CD8-positive, alpha-beta memory T cell (primary cell): Measurements from ENCODE around the gene GSTT2B. TPM values are rescaled to one million over a fixed set of nuclear protein-coding genes. Genes with fewer than 3 reads are reported as not detected.
"Not testable (repeated sequence)": the region's sequence is repeated elsewhere in the genome, so short reads cannot be mapped to it uniquely, and the experiment has no call there.

Experiments
- CTCF ChIA-PET: fragments of 350-600 bp; sonication (Branson Sonifier 250); formaldehyde crosslinking; loops from one replicate; lab custom pipeline; 2021; ENCODE audit warnings: antibody characterized with exemption; lab: Charles Lee
- POLR2A ChIA-PET: fragments of 350-600 bp; sonication (Branson Sonifier 250); formaldehyde crosslinking; loops from one replicate; lab custom pipeline; 2021; ENCODE audit warnings: antibody characterized with exemption; lab: Charles Lee
- DNase-seq, 5 donors: peaks; one replicate each; pipeline versions ENCODE4 v3.0.0 to v3.0.0-alpha.2; 2020 to 2022; ENCODE audit warnings: mixed read lengths in 1 of 5
- H3K27ac ChIP-seq: one replicate; pipeline ENCODE4 v1.7.0; 2013; ENCODE audit warnings: low read depth, mild to moderate bottlenecking, low read length, moderate library complexity
- H3K27me3 ChIP-seq: 2 replicates; pipeline ENCODE4 v1.7.0; 2013; ENCODE audit warnings: low read length, mild to moderate bottlenecking; ENCODE audit not compliant: insufficient read depth, poor library complexity, severe bottlenecking
- H3K36me3 ChIP-seq: 2 replicates; pipeline ENCODE4 v1.7.0; 2013; ENCODE audit warnings: mild to moderate bottlenecking, low read length, moderate library complexity; ENCODE audit not compliant: insufficient read depth
- H3K4me1 ChIP-seq: 2 replicates; pipeline ENCODE4 v1.7.0; 2013; ENCODE audit warnings: mild to moderate bottlenecking, low read length, moderate library complexity; ENCODE audit not compliant: insufficient read depth
- H3K4me3 ChIP-seq: 2 replicates; pipeline ENCODE4 v1.7.0; 2013; ENCODE audit warnings: mild to moderate bottlenecking, low read length
- H3K9me3 ChIP-seq: 2 replicates; pipeline ENCODE4 v1.7.0; 2013; ENCODE audit warnings: mild to moderate bottlenecking, low read length
- H3K27ac Mint-ChIP-seq, 8 donors: one replicate each; pipeline ENCODE4 v1.8.0; 2020 to 2021; ENCODE audit warnings: mixed read lengths in 8 of 8, mild to moderate bottlenecking in 6 of 8, inconsistent platforms in 3 of 8, moderate library complexity in 3 of 8
- H3K27me3 Mint-ChIP-seq, 2 donors: one replicate each; pipeline ENCODE4 v1.8.0; 2020 to 2021; ENCODE audit warnings: mixed read lengths in 2 of 2, mild to moderate bottlenecking in 1 of 2, moderate library complexity in 1 of 2
- H3K36me3 Mint-ChIP-seq, 3 donors: one replicate each; pipeline ENCODE4 v1.8.0; 2020 to 2021; ENCODE audit warnings: mixed read lengths in 3 of 3, inconsistent platforms in 1 of 3, mild to moderate bottlenecking in 1 of 3
- H3K4me1 Mint-ChIP-seq, 3 donors: one replicate each; pipeline ENCODE4 v1.8.0; 2020 to 2021; ENCODE audit warnings: mixed read lengths in 3 of 3, inconsistent platforms in 1 of 3, mild to moderate bottlenecking in 1 of 3
- H3K4me3 Mint-ChIP-seq, 7 donors: one replicate each; pipeline ENCODE4 v1.8.0; 2020 to 2021; ENCODE audit warnings: mixed read lengths in 7 of 7, mild to moderate bottlenecking in 6 of 7, moderate library complexity in 4 of 7, inconsistent platforms in 2 of 7
- H3K9me3 Mint-ChIP-seq, 5 donors: one replicate each; pipeline ENCODE4 v1.8.0; 2020 to 2022; ENCODE audit warnings: mixed read lengths in 5 of 5, mild to moderate bottlenecking in 3 of 5, moderate library complexity in 2 of 5, inconsistent platforms in 1 of 5
- polyA plus RNA-seq: library from polyadenylated mRNA; unstranded; fragments of 300-500 nt; fragmentation: Illumina TruSeq; gene quantifications from one replicate; pipeline ENCODE4 v1.2.3, GENCODE V29; 2021
- total RNA-seq, 2 experiments: library from RNA; stranded (reverse); gene quantifications; one replicate each; pipeline ENCODE4 v1.2.3, GENCODE V29; 2021

GSTT2B gene
- total and polyA plus RNA-seq, 3 experiments from 2014 or later = not detected

DNA sequence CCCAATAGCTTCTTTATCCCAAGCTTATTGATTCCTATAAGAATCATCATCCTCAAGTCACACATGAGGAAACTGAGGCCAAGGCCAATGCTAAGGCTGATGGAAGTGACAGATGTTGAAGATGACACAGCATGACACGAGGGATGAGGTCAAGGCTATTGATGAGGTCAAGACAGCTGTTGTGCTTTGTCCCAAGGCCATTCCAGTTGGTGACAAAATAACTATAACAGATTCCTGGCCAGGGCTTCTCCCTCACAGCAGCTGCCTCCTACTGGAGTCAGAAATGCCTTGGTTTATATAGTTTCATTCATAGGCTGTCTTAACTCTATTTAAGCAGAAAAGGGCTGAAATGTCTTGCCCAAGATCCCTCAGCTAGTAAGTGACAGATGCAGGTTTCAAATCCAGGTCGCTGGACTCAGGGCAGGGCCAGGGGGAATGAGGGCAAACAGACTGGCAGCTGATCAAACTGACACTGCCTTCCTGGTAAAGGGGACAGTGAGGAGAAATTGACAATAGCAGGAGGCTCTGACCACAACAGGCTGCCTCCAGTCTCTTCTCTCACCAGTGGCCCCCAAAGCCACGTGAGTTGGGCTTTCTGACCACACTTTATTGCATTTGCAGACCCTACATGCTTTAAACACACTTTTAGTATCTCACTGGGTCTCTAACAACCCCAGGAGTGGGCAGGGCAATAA lies 50.4 kb downstream of the GSTT2B start:
- H3K36me3 Mint-ChIP-seq = peaks cover 0 to 2% (median 0%) of the 10 kb centered on the region in 3 donors
- H3K36me3 ChIP-seq = no peaks in the 10 kb centered on the region
- H3K4me1 ChIP-seq = peaks cover 6% of the 10 kb centered on the region
- DNase-seq = no peak
- no peak overlapping the region for H3K27ac ChIP-seq
- H3K27me3 Mint-ChIP-seq = peaks cover 0 to 5% of the 10 kb centered on the region in 2 donors
- ChIA-PET POLR2A (interaction anchor here (0.7 kb wide), 1 partner anchor 193 kb away, joined by 3 read pairs; no protein-coding TSS in a partner anchor), CTCF (interaction anchor here (4.6 kb wide), 1 partner anchor 17 kb away, joined by 21 read pairs; the partner anchor contains the start of gene MIF)
- H3K27ac Mint-ChIP-seq = no peak overlapping the region
- no peaks in the 10 kb centered on the region for H3K9me3 Mint-ChIP-seq
- no peaks in the 10 kb centered on the region for H3K9me3 ChIP-seq
- H3K4me1 Mint-ChIP-seq = peaks cover 13 to 16% (median 15%) of the 10 kb centered on the region in 3 donors
- no peaks in the 10 kb centered on the region for H3K27me3 ChIP-seq
- peak overlapping the region in 1 of 7 donors; percentile 6 for H3K4me3 Mint-ChIP-seq
- H3K4me3 ChIP-seq = no peak overlapping the region

- Mint-ChIP-seq H3K27ac (no peak overlapping the region), H3K36me3 (peaks cover 0 to 2% (median 0%) of the 10 kb centered on the region in 3 donors), H3K4me1 (peaks cover 10 to 15% (median 12%) of the 10 kb centered on the region in 3 donors), H3K4me3 (no peak overlapping the region), H3K9me3 (no peaks in the 10 kb centered on the region), H3K27me3 (peaks cover 0 to 5% of the 10 kb centered on the region in 2 donors)
- H3K36me3 ChIP-seq = no peaks in the 10 kb centered on the region
- no peak for DNase-seq
- no peaks in the 10 kb centered on the region for H3K9me3 ChIP-seq
- H3K4me1 ChIP-seq = peaks cover 6% of the 10 kb centered on the region
- H3K27me3 ChIP-seq = no peaks in the 10 kb centered on the region
- no peak overlapping the region for H3K4me3 ChIP-seq
- ChIA-PET CTCF (interaction anchor here (4.6 kb wide), 1 partner anchor 16 kb away, joined by 21 read pairs; the partner anchor contains the start of gene MIF), POLR2A (interaction anchor here (0.5 kb wide), 1 partner anchor 160 kb away, joined by 3 read pairs; no protein-coding TSS in a partner anchor)
- H3K27ac ChIP-seq = no peak overlapping the region
Measured at GRCh38 chr22:23909296-23909898, 51.6 kb downstream of the GSTT2B start.

- no peaks in the 10 kb centered on the region for H3K27me3 ChIP-seq
- H3K27ac Mint-ChIP-seq = peak overlapping the region in 1 of 8 donors; percentile 34
- peaks cover 0 to under 1% (median 0%) of the 10 kb centered on the region in 3 donors for H3K36me3 Mint-ChIP-seq
- POLR2A ChIA-PET = no interaction called here
- CTCF ChIA-PET = interaction anchor here (1.0 to 4.6 kb wide), 2 partner anchors 15 to 59 kb away, joined by 3 to 21 read pairs; partner anchors contain the start of gene MIF
- H3K9me3 ChIP-seq = no peaks in the 10 kb centered on the region
- H3K4me3 Mint-ChIP-seq = no peak overlapping the region
- no peaks in the 10 kb centered on the region for H3K36me3 ChIP-seq
- H3K27ac ChIP-seq = no peak overlapping the region
- peaks cover 6% of the 10 kb centered on the region for H3K4me1 ChIP-seq
- H3K27me3 Mint-ChIP-seq = peaks cover 0 to 5% of the 10 kb centered on the region in 2 donors
- no peak overlapping the region for H3K4me3 ChIP-seq
- H3K9me3 Mint-ChIP-seq = no peaks in the 10 kb centered on the region
- DNase-seq = no peak
- peaks cover 7 to 9% (median 8%) of the 10 kb centered on the region in 3 donors for H3K4me1 Mint-ChIP-seq
Measured at GRCh38 chr22:23908587-23909205, 52.3 kb downstream of the GSTT2B start.

DNA sequence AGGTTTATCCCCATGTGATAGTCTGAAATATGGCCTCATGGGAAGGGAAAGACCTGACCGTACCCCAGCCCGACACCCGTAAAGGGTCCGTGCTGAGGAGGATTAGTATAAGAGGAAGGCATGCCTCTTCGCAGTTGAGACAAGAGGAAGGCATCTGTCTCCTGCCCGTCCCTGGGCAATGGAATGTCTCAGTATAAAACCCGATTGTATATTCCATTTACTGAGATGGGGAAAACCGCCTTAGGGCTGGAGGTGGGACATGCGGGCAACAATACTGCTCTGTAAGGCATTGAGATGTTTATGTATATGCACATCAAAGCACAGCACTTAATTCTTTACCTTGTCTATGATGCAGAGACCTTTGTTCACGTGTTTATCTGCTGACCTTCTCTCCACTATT lies 53.6 kb downstream of the GSTT2B start:
- H3K9me3 ChIP-seq, H3K27ac Mint-ChIP-seq, H3K27me3 ChIP-seq, H3K27ac ChIP-seq, H3K36me3 Mint-ChIP-seq, POLR2A ChIA-PET, H3K4me3 Mint-ChIP-seq, H3K4me1 ChIP-seq, DNase-seq, H3K27me3 Mint-ChIP-seq, H3K9me3 Mint-ChIP-seq, H3K4me1 Mint-ChIP-seq, H3K36me3 ChIP-seq, H3K4me3 ChIP-seq: not testable (repeated sequence)
- CTCF ChIA-PET = interaction anchor here (4.6 kb wide), 1 partner anchor 14 kb away, joined by 21 read pairs; the partner anchor contains the start of gene MIF

Other genes starting within 250 kb of the GSTT2B start
- gene ZNF70, start 210.1 kb downstream of the GSTT2B start, total RNA-seq = 1 to 10 TPM; 3.4 to 3.7 TPM
- gene ZNF70, start 210.1 kb downstream of the GSTT2B start, polyA plus RNA-seq = 0.35 TPM
- not detected for gene VPREB3, start 206.8 kb downstream of the GSTT2B start, total RNA-seq
- not detected for gene VPREB3, start 206.8 kb downstream of the GSTT2B start, polyA plus RNA-seq
- under 1 TPM; 0.81 to 0.93 TPM for gene C22orf15, start 198.2 kb downstream of the GSTT2B start, total RNA-seq
- 0.75 TPM for gene C22orf15, start 198.2 kb downstream of the GSTT2B start, polyA plus RNA-seq
- gene CHCHD10, start 193.2 kb downstream of the GSTT2B start, total RNA-seq = 100 to 1,000 TPM; 172 to 186 TPM
- gene CHCHD10, start 193.2 kb downstream of the GSTT2B start, polyA plus RNA-seq = 34.0 TPM
- 1 to 10 TPM in 1 of 2 experiments, under 1 TPM in 1; 0.90 to 1.6 TPM for gene MMP11, start 188.3 kb downstream of the GSTT2B start, total RNA-seq
- gene MMP11, start 188.3 kb downstream of the GSTT2B start, polyA plus RNA-seq = 1.9 TPM
- 100 to 1,000 TPM; 113 to 120 TPM for gene SMARCB1, start 174.2 kb downstream of the GSTT2B start, total RNA-seq
- 40.4 TPM for gene SMARCB1, start 174.2 kb downstream of the GSTT2B start, polyA plus RNA-seq
- gene DERL3, start 122.2 kb downstream of the GSTT2B start, total RNA-seq = 1 to 10 TPM; 5.4 to 5.8 TPM
- 0.28 TPM for gene DERL3, start 122.2 kb downstream of the GSTT2B start, polyA plus RNA-seq
- 1 to 10 TPM; 7.1 to 9.0 TPM for gene SLC2A11, start 103.3 kb downstream of the GSTT2B start, total RNA-seq
- gene SLC2A11, start 103.3 kb downstream of the GSTT2B start, polyA plus RNA-seq = 5.2 TPM
- 100 to 1,000 TPM; 804 to 830 TPM for gene MIF, start 66.8 kb downstream of the GSTT2B start, total RNA-seq
- 1,220 TPM for gene MIF, start 66.8 kb downstream of the GSTT2B start, polyA plus RNA-seq
- gene DDTL, start 5.7 kb upstream of the GSTT2B start, total RNA-seq = not detected
- gene DDTL, start 5.7 kb upstream of the GSTT2B start, polyA plus RNA-seq = 2.4 TPM
- gene DDT, start 13.2 kb upstream of the GSTT2B start, total RNA-seq = 10 to 100 TPM; 84.5 to 88.2 TPM
- gene DDT, start 13.2 kb upstream of the GSTT2B start, polyA plus RNA-seq = 109 TPM
- not detected for gene GSTT2, start 18.9 kb upstream of the GSTT2B start, total RNA-seq
- gene GSTT2, start 18.9 kb upstream of the GSTT2B start, polyA plus RNA-seq = not detected
- not detected for gene GSTT4, start 44.3 kb upstream of the GSTT2B start, total RNA-seq
- gene GSTT4, start 44.3 kb upstream of the GSTT2B start, polyA plus RNA-seq = not detected
- gene CABIN1, start 50.1 kb upstream of the GSTT2B start, total RNA-seq = 10 to 100 TPM; 69.0 to 71.6 TPM
- 13.0 TPM for gene CABIN1, start 50.1 kb upstream of the GSTT2B start, polyA plus RNA-seq
- under 1 TPM; 0.31 to 0.48 TPM for gene SUSD2, start 220.3 kb upstream of the GSTT2B start, total RNA-seq
- gene SUSD2, start 220.3 kb upstream of the GSTT2B start, polyA plus RNA-seq = not detected